ENCODE data around the gene IQGAP1.
A peak's percentile ranks its signal among the peaks of the same experiment; 100 is the strongest.

GRCh38 chr15:90529371-90530249, 141.6 kb downstream of the IQGAP1 start, which contains the start of gene CRTC3:
- TF ChIP-seq CTCF (IDR thresholded peaks at IDR 0.05) = no peak
- TF ChIP-seq POLR2A (IDR thresholded peaks at IDR 0.05) = peak; percentile 15 to 65

Data from Peyer's patch (tissue), 4 donors.